Fibroblast of lung (primary cell): ENCODE results near the gene PHTF2. TPM values are rescaled to one million over a fixed set of nuclear protein-coding genes. Genes with fewer than 3 reads are reported as not detected.

Experiments used
- DNase-seq, 2 donors: peaks; one replicate each; pipeline versions ENCODE4 v3.0.0 to v3.0.0-alpha.2; 2010; ENCODE audit warnings: low read depth in 2 of 2
- H2AFZ ChIP-seq: 2 replicates; pipeline ENCODE4 v1.5.1; 2012; ENCODE audit warnings: low read length, control low read depth, inconsistent platforms
- H3K27ac ChIP-seq: 2 replicates; pipeline ENCODE4 v1.5.1; 2011; ENCODE audit warnings: low read length, control low read depth; ENCODE audit not compliant: insufficient read depth
- H3K27me3 ChIP-seq: 2 replicates; pipeline ENCODE4 v1.5.1; 2011; ENCODE audit warnings: mild to moderate bottlenecking, low read length; ENCODE audit not compliant: control insufficient read depth, insufficient read depth
- H3K36me3 ChIP-seq: 2 replicates; pipeline ENCODE4 v1.5.1; 2011; ENCODE audit warnings: low read length; ENCODE audit not compliant: control insufficient read depth, insufficient read depth
- H3K4me1 ChIP-seq: 2 replicates; pipeline ENCODE4 v1.5.1; 2011; ENCODE audit warnings: low read length; ENCODE audit not compliant: control insufficient read depth, insufficient read depth; ENCODE audit errors: extremely low read depth
- H3K4me2 ChIP-seq: 2 replicates; pipeline ENCODE4 v1.5.1; 2011; ENCODE audit warnings: low read length, control low read depth; ENCODE audit not compliant: insufficient read depth; ENCODE audit errors: extremely low read depth
- H3K4me3 ChIP-seq, 4 experiments: fragments of 200-600 bp in 1 of 4; sonication (generic) in 1 of 4; replicated peaks in 1 of 4; 2 replicates each; pipeline ENCODE4 v1.5.1; 2011 to 2016; ENCODE audit warnings: low read length in 4 of 4, low read depth in 3 of 4, mild to moderate bottlenecking in 3 of 4, control low read depth in 2 of 4, inconsistent platforms in 1 of 4, mixed read lengths in 1 of 4; ENCODE audit not compliant: insufficient read depth in 1 of 4; ENCODE audit errors: control extremely low read depth in 1 of 4
- H3K79me2 ChIP-seq: 2 replicates; pipeline ENCODE4 v1.5.1; 2012; ENCODE audit warnings: mild to moderate bottlenecking, low read length, inconsistent platforms; ENCODE audit not compliant: control insufficient read depth, insufficient read depth
- H3K9ac ChIP-seq: 2 replicates; pipeline ENCODE4 v1.5.1; 2011; ENCODE audit warnings: mild to moderate bottlenecking, low read length, control low read depth; ENCODE audit not compliant: insufficient read depth
- H3K9me3 ChIP-seq: 2 replicates; pipeline ENCODE4 v1.5.1; 2012; ENCODE audit warnings: low read depth, low read length; ENCODE audit not compliant: control insufficient read depth, insufficient read depth
- H4K20me1 ChIP-seq: 2 replicates; pipeline ENCODE4 v1.5.1; 2011; ENCODE audit warnings: low read length; ENCODE audit not compliant: control insufficient read depth, insufficient read depth; ENCODE audit errors: extremely low read depth
- EZH2 ChIP-seq: IDR thresholded peaks from 2 replicates; pipeline ENCODE4 v1.5.1; 2012; ENCODE audit warnings: low read length, control low read depth, mild to moderate bottlenecking; ENCODE audit errors: missing control alignments
- polyA plus RNA-seq, 2 donors: library from polyadenylated mRNA; depleted of rRNA in 1 of 2; stranded (reverse) in 1 of 2; unstranded in 1 of 2; fragments of >200 nt; gene quantifications; 2 replicates each; pipeline ENCODE4 v1.2.1, GENCODE V29; 2011 to 2012; ENCODE audit warnings: missing spikeins in 1 of 2
- total RNA-seq: library from RNA; depleted of rRNA; stranded (reverse); fragments of >200 nt; gene quantifications from 2 replicates; pipeline ENCODE4 v1.2.1, GENCODE V29; 2014
- TF ChIP-seq, protein P1 (sequence below), 2 donors: IDR thresholded peaks in 1 of 2; conservative IDR thresholded peaks in 1 of 2; 1 replicate in 1 of 2; 2 replicates in 1 of 2; pipeline ENCODE4 v1.5.1; 2011 to 2012; ENCODE audit warnings: low read length in 2 of 2, control low read depth in 1 of 2, inconsistent platforms in 1 of 2, low read depth in 1 of 2, mild to moderate bottlenecking in 1 of 2

PHTF2 gene
- total and polyA plus RNA-seq, 2 donors (not counting 1 experiment from before 2014, with no cell fraction given), result 25.9 to 64.4 TPM

DNA sequence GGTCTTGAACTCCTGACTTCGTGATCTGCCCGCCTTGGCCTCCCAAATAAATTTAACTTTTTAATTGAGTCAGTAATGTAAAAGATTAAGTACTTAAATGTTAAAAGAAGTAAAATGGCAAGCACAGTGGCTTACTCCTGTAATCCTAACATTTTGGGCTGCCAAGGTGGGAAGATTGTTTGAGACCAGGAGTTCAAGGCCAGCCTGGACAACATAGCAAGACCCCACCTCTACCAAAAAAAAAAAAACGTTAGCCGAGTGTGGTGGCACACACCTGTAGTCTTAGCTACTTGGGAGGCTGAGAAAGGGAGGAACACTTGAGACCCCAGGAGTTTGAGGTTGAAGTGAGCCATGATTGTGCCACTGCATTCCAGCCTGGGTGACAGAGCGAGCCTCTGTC lies 26.1 kb downstream of the PHTF2 start:
- H3K4me2 ChIP-seq, result no peak overlapping the region
- no peak overlapping the region for H3K9ac ChIP-seq
- no peak overlapping the region for H3K4me3 ChIP-seq
- H3K9me3 ChIP-seq, result peaks cover 2% of the 10 kb centered on the region
- no peak overlapping the region for H3K27ac ChIP-seq
- peaks cover 23% of the 10 kb centered on the region for H3K79me2 ChIP-seq
- H3K27me3 ChIP-seq, result no peaks in the 10 kb centered on the region
- H4K20me1 ChIP-seq, result no peaks in the 10 kb centered on the region
- DNase-seq, result no peak
- H3K36me3 ChIP-seq, result peaks cover 2% of the 10 kb centered on the region
- TF ChIP-seq, protein P1, sequence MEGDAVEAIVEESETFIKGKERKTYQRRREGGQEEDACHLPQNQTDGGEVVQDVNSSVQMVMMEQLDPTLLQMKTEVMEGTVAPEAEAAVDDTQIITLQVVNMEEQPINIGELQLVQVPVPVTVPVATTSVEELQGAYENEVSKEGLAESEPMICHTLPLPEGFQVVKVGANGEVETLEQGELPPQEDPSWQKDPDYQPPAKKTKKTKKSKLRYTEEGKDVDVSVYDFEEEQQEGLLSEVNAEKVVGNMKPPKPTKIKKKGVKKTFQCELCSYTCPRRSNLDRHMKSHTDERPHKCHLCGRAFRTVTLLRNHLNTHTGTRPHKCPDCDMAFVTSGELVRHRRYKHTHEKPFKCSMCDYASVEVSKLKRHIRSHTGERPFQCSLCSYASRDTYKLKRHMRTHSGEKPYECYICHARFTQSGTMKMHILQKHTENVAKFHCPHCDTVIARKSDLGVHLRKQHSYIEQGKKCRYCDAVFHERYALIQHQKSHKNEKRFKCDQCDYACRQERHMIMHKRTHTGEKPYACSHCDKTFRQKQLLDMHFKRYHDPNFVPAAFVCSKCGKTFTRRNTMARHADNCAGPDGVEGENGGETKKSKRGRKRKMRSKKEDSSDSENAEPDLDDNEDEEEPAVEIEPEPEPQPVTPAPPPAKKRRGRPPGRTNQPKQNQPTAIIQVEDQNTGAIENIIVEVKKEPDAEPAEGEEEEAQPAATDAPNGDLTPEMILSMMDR (conservative IDR thresholded peaks at IDR 0.05 in 1 of 2, IDR thresholded peaks at IDR 0.05 in 1 of 2; ENCODE audit: low read depth in 1 of 2, low read length in 2 of 2), result no peak
- TF ChIP-seq EZH2, result no peak
- H2AFZ ChIP-seq, result no peak overlapping the region
- no peaks in the 10 kb centered on the region for H3K4me1 ChIP-seq

DNA sequence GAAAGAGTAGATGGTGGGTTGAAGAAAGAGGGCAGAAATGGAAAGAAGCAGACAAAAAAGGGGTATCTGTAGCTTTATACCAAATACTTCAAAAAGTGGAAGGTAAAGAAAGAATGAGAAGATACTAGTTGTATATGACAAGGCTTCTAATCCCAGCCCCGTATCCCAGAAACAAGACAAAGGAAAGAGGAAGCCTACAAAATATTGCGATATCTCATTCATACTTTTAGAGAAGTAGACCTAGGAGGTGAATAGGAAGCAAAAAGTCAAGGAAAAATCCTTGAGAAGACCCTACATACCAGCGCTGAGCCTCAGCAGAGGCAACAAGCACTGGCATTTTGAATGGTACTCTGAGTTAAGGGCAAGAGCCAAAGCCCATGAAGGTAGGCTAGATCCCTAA lies 26.6 kb downstream of the PHTF2 start:
- Histone ChIP-seq H3K27ac (no peak overlapping the region), H3K4me3 (no peak overlapping the region), H3K9ac (no peak overlapping the region), H3K9me3 (peaks cover 2% of the 10 kb centered on the region), H2AFZ (no peak overlapping the region), H4K20me1 (no peaks in the 10 kb centered on the region), H3K27me3 (no peaks in the 10 kb centered on the region), H3K4me2 (no peak overlapping the region), H3K79me2 (peaks cover 23% of the 10 kb centered on the region), H3K4me1 (no peaks in the 10 kb centered on the region), H3K36me3 (peaks cover 2% of the 10 kb centered on the region)
- DNase-seq, result no peak
- TF ChIP-seq, protein P1 (conservative IDR thresholded peaks at IDR 0.05 in 1 of 2, IDR thresholded peaks at IDR 0.05 in 1 of 2; ENCODE audit: low read depth in 1 of 2, low read length in 2 of 2), result no peak
- no peak for TF ChIP-seq EZH2

DNA sequence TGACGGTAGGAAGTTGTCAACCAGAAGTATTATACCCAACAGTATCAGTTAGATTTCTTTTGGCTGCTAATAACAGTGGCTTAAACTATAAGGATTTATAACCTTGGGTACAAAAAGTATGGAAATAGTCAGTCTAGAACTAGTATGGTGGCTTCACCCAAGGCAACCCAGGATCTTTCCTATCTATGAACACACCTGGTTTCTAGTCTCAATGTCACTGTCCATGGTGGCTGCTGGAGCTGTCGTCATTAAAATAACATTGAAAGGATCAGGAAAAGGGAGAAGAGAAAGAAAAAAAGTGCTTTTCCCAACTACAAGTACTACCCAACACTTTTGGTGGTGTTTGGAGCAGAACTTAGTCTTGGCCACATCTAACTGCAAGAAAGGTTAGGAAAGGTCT lies 27.7 kb downstream of the PHTF2 start:
- H3K27ac ChIP-seq, result no peak overlapping the region
- no peak overlapping the region for H2AFZ ChIP-seq
- H3K9me3 ChIP-seq, result no peaks in the 10 kb centered on the region
- H3K4me2 ChIP-seq, result no peak overlapping the region
- H3K4me1 ChIP-seq, result no peaks in the 10 kb centered on the region
- H3K9ac ChIP-seq, result no peak overlapping the region
- H3K4me3 ChIP-seq, result no peak overlapping the region
- H3K36me3 ChIP-seq, result peaks cover 2% of the 10 kb centered on the region
- H3K79me2 ChIP-seq, result peaks cover 18% of the 10 kb centered on the region
- TF ChIP-seq, protein P1 (conservative IDR thresholded peaks at IDR 0.05 in 1 of 2, IDR thresholded peaks at IDR 0.05 in 1 of 2; ENCODE audit: low read depth in 1 of 2, low read length in 2 of 2), result no peak
- no peak for TF ChIP-seq EZH2
- no peak for DNase-seq
- no peaks in the 10 kb centered on the region for H3K27me3 ChIP-seq
- H4K20me1 ChIP-seq, result no peaks in the 10 kb centered on the region
